A549 (cell line): ENCODE data around the gene POLR2L. TPM values are rescaled to one million over a fixed set of nuclear protein-coding genes. Genes with fewer than 3 reads are reported as not detected.

Experiments
- ATAC-seq, 2 experiments: fragments of 200-7000 bp in 1 of 2; fragments of >200 bp in 1 of 2; cut with Nextera tagmentation in 1 of 2; cut with Tn5 transposase in 1 of 2; 3 replicates each; pipeline versions ENCODE4 v1.8.0 to v1.9.1; 2018 to 2020; ENCODE audit warnings: mild to moderate bottlenecking in 1 of 2, moderate library complexity in 1 of 2
- CTCF ChIA-PET: fragments of 300-600 bp; sonication (Branson Sonifier 250); formaldehyde crosslinking; extraction: SDS; loops from one replicate; lab custom pipeline; 2021; ENCODE audit warnings: antibody characterized with exemption, inconsistent platforms; lab: Yijun Ruan, JAX
- POLR2A ChIA-PET: fragments of 350-600 bp; formaldehyde crosslinking; extraction: SDS; loops from one replicate; lab custom pipeline; 2021; ENCODE audit warnings: antibody characterized with exemption, inconsistent platforms; lab: Yijun Ruan, JAX
- DNase-seq, 2 experiments: peaks; one replicate each; pipeline versions ENCODE4 v3.0.0 to v3.0.0-alpha.2; 2011 to 2016; ENCODE audit warnings: low read depth in 1 of 2, low spot score in 1 of 2
- FAIRE-seq: peaks from 2 replicates; lab custom pipeline; 2011; peaks lifted over from hg19 to GRCh38; lab: Jason Lieb, UNC
- H3K27ac ChIP-seq, 2 experiments: fragments of >200 bp; sonication (Bioruptor Twin); formaldehyde crosslinking; 3 replicates each; pipeline ENCODE4 v1.5.1; 2016 to 2017
- H3K4me1 ChIP-seq: fragments of >200 bp; sonication (Bioruptor Twin); formaldehyde crosslinking; 3 replicates; pipeline ENCODE4 v1.6.1; 2016
- H3K4me2 ChIP-seq: fragments of >200 bp; sonication (Bioruptor Twin); formaldehyde crosslinking; 3 replicates; pipeline ENCODE4 v1.6.1; 2016
- H3K4me3 ChIP-seq: fragments of >200 bp; sonication (Bioruptor Twin); formaldehyde crosslinking; 3 replicates; pipeline ENCODE4 v1.5.1; 2016
- H3K9me3 ChIP-seq: fragments of >200 bp; sonication (Bioruptor Twin); formaldehyde crosslinking; 3 replicates; pipeline ENCODE4 v1.6.1; 2016
- BCL3 ChIP-seq: fragments of >200 bp; sonication (Bioruptor Twin); formaldehyde crosslinking; IDR thresholded peaks from 3 replicates; pipeline ENCODE4 v1.6.1; 2016
- BHLHE40 ChIP-seq: IDR thresholded peaks from 2 replicates; pipeline ENCODE4 v1.6.1; 2012; ENCODE audit warnings: low read depth, low read length, inconsistent platforms
- CBX8 ChIP-seq: fragments of 200-600 bp; sonication (generic); IDR thresholded peaks from 2 replicates; pipeline ENCODE4 v1.6.1; 2016
- CEBPB ChIP-seq, 2 experiments: fragments of >200 bp in 1 of 2; sonication (Bioruptor Twin) in 1 of 2; formaldehyde crosslinking in 1 of 2; IDR thresholded peaks; 2 replicates each; pipeline ENCODE4 v1.6.1; 2012 to 2016
- CHD4 ChIP-seq: fragments of 200-600 bp; sonication (generic); IDR thresholded peaks from 2 replicates; pipeline ENCODE4 v1.6.1; 2016; ENCODE audit warnings: antibody characterized with exemption, mild to moderate bottlenecking, borderline replicate concordance
- ELK1 ChIP-seq: fragments of 150-350 bp; IDR thresholded peaks from 2 replicates; pipeline ENCODE4 v1.6.1; 2014; ENCODE audit warnings: low read depth, mild to moderate bottlenecking, low read length
- EP300 ChIP-seq, 2 experiments: fragments of >200 bp; sonication (Bioruptor Twin); formaldehyde crosslinking; IDR thresholded peaks; 2 replicates in 1 of 2; 3 replicates in 1 of 2; pipeline ENCODE4 v1.6.1; 2016 to 2017
- FOSB ChIP-seq: fragments of 250-450 bp; sonication (Bioruptor Pico); IDR thresholded peaks from 2 replicates; pipeline ENCODE4 v1.5.0; 2020; ENCODE audit warnings: mild to moderate bottlenecking, moderate library complexity
- FOSL2 ChIP-seq, 2 experiments: fragments of 450-650 bp in 1 of 2; fragments of >200 bp in 1 of 2; sonication (Bioruptor Twin) in 1 of 2; formaldehyde crosslinking; IDR thresholded peaks; 2 replicates each; pipeline versions ENCODE4 v1.5.0 to v1.6.1; 2016 to 2020; ENCODE audit warnings: mild to moderate bottlenecking in 1 of 2, moderate library complexity in 1 of 2
- FOXS1 ChIP-seq: fragments of 250-450 bp; sonication (Bioruptor Pico); IDR thresholded peaks from 2 replicates; pipeline ENCODE4 v1.5.0; 2020; ENCODE audit warnings: mild to moderate bottlenecking, moderate library complexity
- HDAC2 ChIP-seq: fragments of 200-600 bp; sonication (generic); IDR thresholded peaks from 2 replicates; pipeline ENCODE4 v1.6.1; 2016
- HES2 ChIP-seq: fragments of >200 bp; sonication (Bioruptor Twin); formaldehyde crosslinking; IDR thresholded peaks from 2 replicates; pipeline ENCODE4 v1.6.1; 2016
- HEYL ChIP-seq: fragments of 250-450 bp; sonication (Bioruptor Pico); IDR thresholded peaks from 2 replicates; pipeline ENCODE4 v1.8.0; 2021; ENCODE audit warnings: mild to moderate bottlenecking, moderate library complexity
- JUNB ChIP-seq: fragments of >200 bp; sonication (Bioruptor Twin); formaldehyde crosslinking; IDR thresholded peaks from 2 replicates; pipeline ENCODE4 v1.6.1; 2016
- KDM1A ChIP-seq: fragments of 200-600 bp; sonication (generic); IDR thresholded peaks from 2 replicates; pipeline ENCODE4 v1.6.1; 2016; ENCODE audit warnings: low read depth, mild to moderate bottlenecking
- MAX ChIP-seq: IDR thresholded peaks from 2 replicates; pipeline ENCODE4 v1.6.1; 2012
- MYC ChIP-seq: IDR thresholded peaks from 2 replicates; pipeline ENCODE4 v1.6.1; 2012; ENCODE audit warnings: mild to moderate bottlenecking, inconsistent platforms, low read length, improper control_type of control experiment, borderline replicate concordance
- NR3C1 ChIP-seq: fragments of >200 bp; sonication (Bioruptor Twin); formaldehyde crosslinking; IDR thresholded peaks from 3 replicates; pipeline ENCODE4 v1.6.1; 2017
- RARB ChIP-seq: fragments of 250-450 bp; sonication (Bioruptor Pico); IDR thresholded peaks from 2 replicates; pipeline ENCODE4 v1.8.0; 2021; ENCODE audit warnings: mild to moderate bottlenecking, moderate library complexity
- SMC3 ChIP-seq: fragments of >200 bp; sonication (Bioruptor Twin); formaldehyde crosslinking; IDR thresholded peaks from 3 replicates; pipeline ENCODE4 v1.6.1; 2018; ENCODE audit warnings: inconsistent platforms
- TFCP2L1 ChIP-seq: fragments of 250-450 bp; sonication (Bioruptor Pico); IDR thresholded peaks from 2 replicates; pipeline ENCODE4 v1.5.0; 2021; ENCODE audit warnings: mild to moderate bottlenecking
- ZFP36 ChIP-seq: fragments of 450-650 bp; IDR thresholded peaks from 2 replicates; pipeline ENCODE4 v1.6.1; 2014; ENCODE audit warnings: borderline replicate concordance; ENCODE audit not compliant: partially characterized antibody
- ZNF302 ChIP-seq: fragments of 250-450 bp; sonication (Bioruptor Pico); IDR thresholded peaks from 2 replicates; pipeline ENCODE4 v1.9.0; 2021; ENCODE audit warnings: inconsistent platforms, mild to moderate bottlenecking, moderate library complexity
- WGBS: methylation state at CpG from one replicate; pipeline ENCODE4 v1.1.6; 2017; ENCODE audit errors: missing lambda C conversion rate; 5-methylcytosine and 5-hydroxymethylcytosine counted together
- polyA plus RNA-seq, 4 experiments: library from polyadenylated mRNA; depleted of rRNA in 3 of 4; stranded (reverse); fragments of >200 nt; fragmentation: RNase III in 1 of 4; extraction: RNeasy Plus Mini Kit Qiagen cat#74134 plus additional on column Dnase treatment in 1 of 4; gene quantifications; 2 replicates in 3 of 4; 3 replicates in 1 of 4; pipeline ENCODE4 v1.2.3, GENCODE V29; 2011 to 2017

POLR2L gene
- polyA plus RNA-seq, 2 of the 4 experiments (the other 2 are of a cell fraction) = 140 to 773 TPM

- TF ChIP-seq HDAC2 (no peak), ZFP36 (no peak)
Measured at GRCh38 chr11:803467-803742, 38.9 kb downstream of the POLR2L start (continued).

GRCh38 chr11:802693-803466, 39.4 kb downstream of the POLR2L start:
- ATAC-seq (no peak), FAIRE-seq (no peak)
- H3K4me2 ChIP-seq = no peak overlapping the region
- no peak overlapping the region for H3K27ac ChIP-seq
- no peaks in the 10 kb centered on the region for H3K9me3 ChIP-seq
- WGBS = 82% methylated on average over 23 of the region's 28 CpGs
- H3K4me3 ChIP-seq = no peak overlapping the region
- TF ChIP-seq FOSB = no peak
- TF ChIP-seq RARB (CRISPR knock-in tag) = no peak
- no peak for TF ChIP-seq ZNF302 (CRISPR knock-in tag)
- no peak for TF ChIP-seq FOXS1 (CRISPR knock-in tag)
- TF ChIP-seq BCL3 = no peak
- no peak for TF ChIP-seq CBX8
- TF ChIP-seq JUNB = no peak
- no peak for TF ChIP-seq CEBPB (IDR thresholded peaks at IDR 0.05)
- TF ChIP-seq ELK1 = no peak
- TF ChIP-seq FOSL2 (IDR thresholded peaks at IDR 0.05) = no peak
- TF ChIP-seq FOSL2 (CRISPR knock-in tag; IDR thresholded peaks at IDR 0.05) = no peak
- TF ChIP-seq, all 56 proteins: peak for 0
- CTCF ChIA-PET = interaction anchor here (0.6 to 1.4 kb wide), 5 partner anchors 10 to 248 kb away, joined by 3 to 4 read pairs (median 3); no protein-coding TSS in a partner anchor
- POLR2A ChIA-PET = interaction anchor here (2.0 kb wide), 1 partner anchor 17 kb away, joined by 9 read pairs; no protein-coding TSS in a partner anchor
- peaks cover 15% of the 10 kb centered on the region; the same call in 2 of the 3 replicates for H3K4me1 ChIP-seq
- DNase-seq = no peak

GRCh38 chr11:802018-802617, 40.2 kb downstream of the POLR2L start:
- ChIA-PET POLR2A (no interaction called here), CTCF (interaction anchor here (0.6 to 1.1 kb wide), 4 partner anchors 9 to 248 kb away, joined by 3 to 4 read pairs (median 3); no protein-coding TSS in a partner anchor)
- Histone ChIP-seq H3K9me3 (no peaks in the 10 kb centered on the region), H3K4me3 (no peak overlapping the region), H3K4me2 (no peak overlapping the region), H3K4me1 (peaks cover 14% of the 10 kb centered on the region), H3K27ac (no peak overlapping the region)
- DNase-seq = no peak
- FAIRE-seq = no peak
- no peak for TF ChIP-seq HEYL (CRISPR knock-in tag)
- WGBS = 97% methylated on average over 19 of the region's 21 CpGs
- ATAC-seq = no peak

- no peak overlapping the region for H3K27ac ChIP-seq
- H3K4me3 ChIP-seq = no peak overlapping the region
- no peak for TF ChIP-seq KDM1A
- TF ChIP-seq MAX = no peak
- TF ChIP-seq BHLHE40 = no peak
- no peak for TF ChIP-seq TFCP2L1 (CRISPR knock-in tag)
- no peak for TF ChIP-seq NR3C1
- TF ChIP-seq HES2 = no peak
- no peak for TF ChIP-seq MYC
- no peak for TF ChIP-seq SMC3
- no peak for TF ChIP-seq CHD4
- TF ChIP-seq ELK1 = no peak
- no peak for TF ChIP-seq EP300 (IDR thresholded peaks at IDR 0.05)
- ATAC-seq (no peak), DNase-seq (no peak), FAIRE-seq (no peak)
- POLR2A ChIA-PET = no interaction called here
- WGBS = 94% methylated on average over 11 of the region's 20 CpGs
- no peaks in the 10 kb centered on the region for H3K9me3 ChIP-seq
- peaks cover 22% of the 10 kb centered on the region for H3K4me1 ChIP-seq
- no peak overlapping the region for H3K4me2 ChIP-seq
- CTCF ChIA-PET = interaction anchor here (1.0 kb wide), 2 partner anchors 11 to 36 kb away, joined by 3 read pairs; partner anchors contain the start of gene CEND1
Measured at GRCh38 chr11:801097-801780, 41.1 kb downstream of the POLR2L start.
